ENCODE results near the gene FSCB.
"Not testable (repeated sequence)": the region's sequence is repeated elsewhere in the genome, so short reads cannot be mapped to it uniquely, and the experiment has no call there.

FSCB gene, protein sequence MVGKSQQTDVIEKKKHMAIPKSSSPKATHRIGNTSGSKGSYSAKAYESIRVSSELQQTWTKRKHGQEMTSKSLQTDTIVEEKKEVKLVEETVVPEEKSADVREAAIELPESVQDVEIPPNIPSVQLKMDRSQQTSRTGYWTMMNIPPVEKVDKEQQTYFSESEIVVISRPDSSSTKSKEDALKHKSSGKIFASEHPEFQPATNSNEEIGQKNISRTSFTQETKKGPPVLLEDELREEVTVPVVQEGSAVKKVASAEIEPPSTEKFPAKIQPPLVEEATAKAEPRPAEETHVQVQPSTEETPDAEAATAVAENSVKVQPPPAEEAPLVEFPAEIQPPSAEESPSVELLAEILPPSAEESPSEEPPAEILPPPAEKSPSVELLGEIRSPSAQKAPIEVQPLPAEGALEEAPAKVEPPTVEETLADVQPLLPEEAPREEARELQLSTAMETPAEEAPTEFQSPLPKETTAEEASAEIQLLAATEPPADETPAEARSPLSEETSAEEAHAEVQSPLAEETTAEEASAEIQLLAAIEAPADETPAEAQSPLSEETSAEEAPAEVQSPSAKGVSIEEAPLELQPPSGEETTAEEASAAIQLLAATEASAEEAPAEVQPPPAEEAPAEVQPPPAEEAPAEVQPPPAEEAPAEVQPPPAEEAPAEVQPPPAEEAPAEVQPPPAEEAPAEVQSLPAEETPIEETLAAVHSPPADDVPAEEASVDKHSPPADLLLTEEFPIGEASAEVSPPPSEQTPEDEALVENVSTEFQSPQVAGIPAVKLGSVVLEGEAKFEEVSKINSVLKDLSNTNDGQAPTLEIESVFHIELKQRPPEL
- total RNA-seq, result 0 reads per million in 2 donors

DNA sequence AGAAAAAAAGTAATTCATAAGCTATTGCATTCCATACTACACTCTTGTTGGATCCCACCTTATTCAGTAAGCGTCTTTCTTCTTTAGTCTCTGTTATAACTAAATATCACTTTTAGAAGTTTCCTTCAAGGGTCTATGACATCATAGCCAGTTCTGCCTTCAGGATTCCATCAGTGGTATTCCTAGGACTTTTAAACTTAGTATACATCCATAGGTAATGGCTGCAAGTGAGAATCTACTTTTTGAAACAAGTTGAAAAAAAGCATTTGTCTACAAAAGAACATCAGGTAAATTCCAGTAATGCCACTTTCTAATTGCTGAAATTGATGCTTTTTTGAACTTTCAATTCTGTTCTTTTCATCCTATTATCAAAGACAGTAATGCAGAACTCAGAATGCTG lies at the start of gene FSCB:
TSS of gene FSCB (minus strand) at position 101 of the 400 bp plus-strand sequence. CDS start 296 bp downstream, outside the sequence.
- DNase-seq, result no peak

DNA sequence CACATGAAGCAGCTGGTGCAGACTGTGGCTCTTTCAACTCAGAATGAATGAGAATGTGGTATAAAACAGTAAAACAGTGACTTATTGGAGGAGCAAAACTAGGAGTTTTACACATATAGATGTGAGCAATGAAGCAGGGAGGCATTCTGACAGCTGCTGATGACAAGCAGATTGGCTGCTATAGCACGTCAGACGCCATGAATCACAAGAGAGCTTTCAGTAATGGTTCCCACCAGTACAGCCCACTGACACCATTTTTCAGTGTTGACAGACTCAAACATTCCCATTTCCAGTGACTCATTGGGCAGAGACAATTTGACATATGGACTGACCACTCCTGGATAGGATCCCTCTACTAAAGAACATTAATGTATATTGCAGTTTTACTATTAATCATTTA lies 24.6 kb upstream of the FSCB start:
- no peak for DNase-seq

DNA sequence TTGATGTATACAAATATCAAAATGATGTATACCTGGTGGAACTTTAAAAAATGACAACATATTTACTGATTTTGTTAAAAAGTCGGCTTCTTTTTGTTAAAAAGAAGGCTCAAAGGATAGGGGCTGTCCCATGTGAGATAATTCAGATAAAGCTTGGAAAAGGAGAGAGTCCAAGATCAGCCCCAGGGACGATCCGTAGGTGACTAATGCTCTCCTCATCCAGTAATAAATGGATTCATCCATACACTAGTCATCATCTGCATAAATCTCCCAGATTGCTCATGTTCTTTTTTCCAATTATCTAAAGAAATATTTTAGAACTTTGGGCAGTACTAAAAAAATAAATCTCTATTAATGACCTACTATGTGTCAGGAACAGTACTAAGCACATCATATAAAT lies 23.4 kb upstream of the FSCB start:
- DNase-seq, result no peak

DNA sequence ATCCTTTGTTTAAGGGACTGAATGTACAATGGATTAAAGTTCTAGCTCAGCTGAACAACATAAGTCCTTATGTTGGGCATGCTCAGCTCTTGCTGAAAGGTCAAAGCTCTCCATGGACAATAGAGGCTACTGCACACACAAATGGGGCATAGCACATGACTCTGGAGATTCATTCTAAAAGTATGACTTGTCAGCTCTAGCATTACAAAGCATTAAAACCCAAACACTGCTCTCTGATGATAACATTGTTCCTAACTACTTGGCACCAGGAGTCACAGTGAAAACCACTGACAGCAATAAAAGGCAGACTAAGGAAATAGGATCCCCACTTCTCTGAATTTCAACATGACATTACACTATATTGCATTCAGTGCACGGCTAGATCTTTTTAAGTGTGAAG lies 21.9 kb upstream of the FSCB start:
- DNase-seq, result no peak

DNA sequence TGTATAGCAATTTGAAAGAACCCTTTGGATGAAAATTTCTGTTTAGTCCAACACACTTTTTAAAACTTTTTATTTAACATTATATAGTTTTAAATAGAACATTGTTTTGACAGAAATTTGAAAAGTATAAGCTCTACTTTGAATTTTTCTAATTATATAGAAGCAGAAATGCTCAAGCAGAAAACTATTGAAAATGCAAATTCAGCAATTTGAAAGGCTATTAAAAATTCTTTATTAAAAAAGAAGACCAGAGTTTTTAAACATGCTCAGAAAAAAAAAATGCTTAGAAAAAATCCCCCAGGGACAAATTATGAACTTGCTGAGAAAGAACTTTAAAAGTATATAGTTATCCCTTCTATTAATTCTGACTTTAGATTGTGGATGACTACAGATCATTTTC lies 21.1 kb upstream of the FSCB start:
- no peak for DNase-seq

DNA sequence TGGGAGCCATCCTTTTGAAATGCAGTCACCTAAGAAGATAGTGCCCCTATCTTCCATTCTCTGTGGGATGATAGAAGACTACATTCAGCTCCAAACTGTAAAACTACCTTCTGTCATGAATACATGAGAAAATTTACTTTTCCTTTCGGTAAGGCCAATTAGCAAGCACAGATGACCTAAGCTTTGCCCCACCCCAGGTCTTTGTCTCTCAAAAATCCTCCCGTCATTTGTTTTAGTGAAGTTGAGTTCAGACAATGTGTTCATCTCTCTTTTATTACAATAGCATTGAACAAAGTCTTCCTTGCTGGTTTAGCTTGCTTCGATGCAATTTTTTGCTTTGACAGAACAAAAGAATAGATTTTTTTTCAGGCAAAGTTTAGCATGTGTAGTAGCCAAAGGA lies 18.2 kb upstream of the FSCB start:
- no peak for DNase-seq

DNA sequence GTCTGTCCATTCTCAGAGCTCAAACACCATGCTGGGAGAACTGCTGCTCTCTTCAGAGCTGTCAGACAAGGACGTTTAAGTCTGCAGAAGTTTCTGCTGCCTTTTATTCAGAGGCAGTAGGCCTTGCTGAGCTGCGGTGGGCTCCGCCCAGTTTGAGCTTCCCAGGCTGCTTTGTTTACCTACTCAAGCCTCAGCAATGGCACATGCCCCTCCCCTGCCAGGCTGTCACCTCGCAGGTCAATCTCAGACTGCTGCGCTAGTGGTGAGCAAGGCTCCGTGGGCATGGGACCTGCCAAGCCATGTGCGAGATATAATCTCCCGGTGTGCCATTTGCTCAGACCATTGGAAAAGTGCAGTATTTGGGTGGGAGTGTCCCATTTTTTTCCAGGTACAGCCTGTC lies 8.6 kb upstream of the FSCB start:
- DNase-seq, result not testable (repeated sequence)

DNA sequence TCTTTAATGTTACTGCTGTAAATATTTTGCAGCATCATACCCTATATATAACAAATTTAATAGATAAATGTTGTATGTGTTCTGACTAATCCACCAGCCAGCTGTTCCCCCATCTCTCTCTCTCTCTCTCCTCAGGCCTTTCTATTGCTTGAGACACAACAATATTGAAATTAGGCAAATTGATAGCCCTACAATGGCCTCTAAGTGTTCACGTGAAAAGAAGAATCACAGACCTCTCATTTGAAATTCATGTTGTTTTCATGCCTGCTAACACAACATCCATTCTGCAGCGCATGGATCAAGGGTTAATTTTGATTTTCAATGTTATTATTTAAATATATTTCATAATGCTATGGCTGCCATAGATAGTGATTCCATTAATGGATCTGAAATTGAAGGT lies 1.8 kb upstream of the FSCB start:
- no peak for DNase-seq

DNA sequence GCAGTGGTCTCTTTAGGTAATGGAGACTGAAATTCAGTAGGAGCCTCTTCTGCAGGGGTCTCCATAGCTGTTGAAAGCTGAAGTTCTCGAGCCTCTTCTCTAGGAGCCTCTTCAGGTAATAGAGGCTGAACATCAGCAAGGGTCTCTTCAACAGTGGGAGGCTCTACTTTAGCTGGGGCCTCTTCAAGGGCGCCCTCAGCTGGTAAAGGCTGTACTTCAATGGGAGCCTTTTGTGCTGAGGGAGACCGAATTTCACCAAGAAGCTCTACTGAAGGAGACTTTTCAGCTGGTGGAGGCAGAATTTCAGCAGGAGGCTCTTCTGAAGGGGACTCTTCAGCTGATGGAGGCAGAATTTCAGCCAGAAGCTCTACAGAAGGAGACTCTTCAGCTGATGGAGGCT lies 1.5 kb downstream of the FSCB start:
- no peak for DNase-seq

DNA sequence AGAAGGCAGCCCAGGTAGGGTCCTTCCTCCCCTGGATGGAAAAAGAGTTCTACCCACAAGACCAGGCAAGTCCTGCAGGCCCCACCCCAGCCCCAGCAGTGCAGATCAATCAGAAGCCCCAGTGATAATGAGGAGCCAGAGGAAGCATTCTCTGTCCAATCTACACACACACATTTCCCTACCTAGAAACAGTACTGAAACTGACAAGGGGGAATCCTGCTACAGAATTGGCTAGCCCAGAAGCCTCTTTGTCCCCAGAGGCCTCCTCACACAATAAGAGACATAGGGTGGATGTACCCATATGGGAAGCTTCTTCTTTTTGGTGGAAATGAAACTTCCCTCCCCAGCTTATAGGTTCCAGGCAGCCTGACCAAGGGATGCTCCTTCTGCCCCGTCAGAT lies 9.9 kb downstream of the FSCB start:
- DNase-seq, result no peak

DNA sequence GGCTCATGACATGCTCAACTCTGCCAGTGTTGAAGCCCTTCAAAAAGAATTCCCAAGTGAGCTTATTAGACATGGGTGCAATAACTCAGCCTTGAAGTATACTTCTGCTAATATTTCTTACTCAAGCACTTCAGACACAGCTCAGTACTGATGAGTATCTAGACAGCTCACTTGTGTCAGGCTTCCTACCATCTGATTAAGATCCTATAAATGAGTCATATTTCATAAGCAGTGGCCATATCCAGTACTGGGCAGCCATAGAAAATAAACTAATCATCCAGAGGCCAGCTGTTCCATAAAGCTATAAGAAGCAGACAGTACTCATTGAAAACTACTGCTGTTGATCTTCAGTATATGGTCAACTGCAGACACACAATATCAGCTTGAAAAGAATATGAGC lies 12.9 kb downstream of the FSCB start:
- no peak for DNase-seq

DNA sequence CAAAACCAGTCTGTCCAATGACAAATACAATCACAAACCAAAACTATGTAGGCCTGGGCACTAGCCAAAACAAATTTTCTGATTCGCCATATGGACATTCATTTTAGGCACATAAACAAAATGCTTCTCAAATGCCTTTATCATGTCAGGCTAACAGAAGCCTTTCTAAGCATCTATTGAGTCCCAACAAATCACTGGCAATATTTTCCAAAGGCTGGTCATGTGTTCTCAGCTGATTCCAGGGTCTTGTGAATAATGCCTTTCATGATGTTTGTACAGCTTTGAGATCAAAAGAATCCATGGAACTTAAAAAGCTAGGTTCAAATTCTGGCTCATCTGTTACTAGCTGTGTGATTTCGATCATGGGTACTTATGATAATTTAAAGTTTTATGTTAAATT lies 16.1 kb downstream of the FSCB start:
- no peak for DNase-seq

DNA sequence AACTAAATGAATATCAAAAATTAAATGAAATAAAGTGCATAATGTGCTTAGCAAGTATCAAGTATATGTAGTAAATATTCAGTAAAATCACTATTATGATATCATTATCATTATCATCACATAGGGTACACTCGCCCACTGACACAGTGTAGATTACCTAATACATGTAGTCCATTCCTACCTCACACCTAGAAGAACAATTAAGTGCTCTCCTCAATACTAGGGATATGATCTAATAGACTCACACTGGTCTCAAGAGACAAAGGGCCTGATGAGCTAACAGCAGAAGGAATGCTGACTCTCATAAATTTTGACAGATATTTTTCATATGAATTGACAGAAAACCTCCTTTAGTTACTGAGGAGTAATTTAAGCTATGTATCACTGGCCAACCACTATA lies 29.1 kb downstream of the FSCB start:
- DNase-seq, result no peak

DNA sequence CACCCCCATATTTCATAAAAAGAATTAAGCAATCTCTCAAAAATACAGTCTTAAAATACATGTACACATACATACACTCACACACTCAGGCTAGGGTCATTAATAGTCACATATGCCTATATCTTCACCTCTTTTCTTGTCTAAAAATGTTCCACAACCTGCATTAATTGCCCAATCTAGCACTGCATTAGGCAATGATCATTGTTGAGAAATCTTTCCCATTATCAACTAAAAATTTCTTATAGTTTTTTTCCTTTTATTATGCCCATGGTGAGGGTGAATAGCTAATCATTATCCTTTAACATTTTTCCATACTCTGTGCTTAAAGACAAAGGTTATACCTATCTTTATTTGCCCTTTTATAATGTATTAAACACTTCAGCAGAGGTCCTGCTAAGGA lies 38.3 kb downstream of the FSCB start:
- no peak for DNase-seq

DNA sequence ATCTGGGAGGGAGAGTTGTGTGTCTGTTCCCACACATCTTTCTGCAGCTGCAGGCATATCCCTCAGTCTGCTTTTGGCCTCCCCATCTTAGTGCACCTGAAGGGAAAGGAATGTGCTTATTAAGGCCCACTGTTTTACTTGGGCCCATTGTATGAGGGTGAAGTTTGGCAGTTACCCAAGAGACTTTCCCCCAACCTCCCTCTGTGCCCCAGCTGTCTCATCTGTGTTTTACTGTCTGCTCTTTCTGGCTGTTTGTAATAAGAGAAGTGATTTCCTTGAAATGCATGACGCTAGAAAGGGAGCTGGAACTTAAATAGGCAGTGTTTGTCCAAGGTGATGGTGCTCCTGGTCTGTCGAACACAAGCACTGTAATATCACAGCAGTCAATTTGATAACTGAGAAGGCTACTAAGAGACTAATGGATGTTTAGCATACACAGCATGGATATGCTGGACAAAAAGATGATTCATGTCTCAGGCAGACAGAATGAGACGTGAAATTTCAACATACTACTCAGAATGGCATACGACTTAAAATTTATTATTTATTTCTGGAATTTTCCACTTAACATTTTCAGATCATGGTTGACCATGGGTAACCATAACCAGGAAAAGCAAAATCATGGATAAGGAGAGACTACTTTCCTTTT lies 43.6 kb downstream of the FSCB start:
- no peak for DNase-seq

DNA sequence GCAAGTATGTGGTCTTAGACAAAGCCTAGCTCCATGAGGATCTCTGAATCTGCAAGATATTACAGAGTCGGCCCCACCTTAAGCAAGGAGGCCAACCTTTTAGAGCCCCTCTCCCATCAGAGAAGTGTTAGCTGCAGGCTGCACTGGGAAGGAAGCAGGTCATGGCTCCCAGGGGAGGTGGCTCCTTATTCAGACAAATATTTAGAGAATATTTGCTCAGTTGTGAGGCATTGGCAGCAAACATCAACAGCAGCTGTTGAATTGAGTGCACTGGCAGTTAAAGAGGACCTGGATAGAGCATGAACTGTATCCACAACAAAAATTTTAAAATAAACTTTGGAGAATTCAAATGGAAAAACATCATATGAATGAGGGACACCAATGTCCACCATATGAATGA lies 44.7 kb downstream of the FSCB start:
- DNase-seq, result no peak

DNA sequence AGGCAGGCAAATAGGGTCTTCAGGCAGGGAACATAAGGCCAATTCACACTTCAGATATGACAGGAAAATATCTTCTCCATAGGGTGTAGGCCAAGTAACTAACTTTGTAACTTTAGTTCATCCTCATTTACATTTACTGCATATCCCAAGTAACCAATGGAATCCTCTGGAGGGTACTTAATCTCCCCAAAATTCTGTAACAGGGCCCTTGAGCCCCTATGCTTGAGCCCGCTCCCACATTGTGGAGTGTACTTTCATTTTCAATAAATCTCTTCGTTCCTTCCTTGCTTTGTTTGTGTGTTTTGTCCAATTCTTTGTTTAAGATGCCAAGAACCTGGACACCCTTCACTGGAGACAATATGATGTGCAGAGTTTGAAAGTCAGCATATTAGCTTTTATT lies 45.3 kb downstream of the FSCB start:
- DNase-seq, result no peak

All from activated gamma-delta T cell (primary cell).